HepG2 (cell line): Measurements from ENCODE around the gene CMIP. TPM values are rescaled to one million over a fixed set of nuclear protein-coding genes. Genes with fewer than 3 reads are reported as not detected.

Source experiments
- ATAC-seq: fragments of 200-7000 bp; cut with Tn5 transposase; 3 replicates; pipeline ENCODE4 v1.9.1; 2020; ENCODE audit warnings: mild to moderate bottlenecking, moderate library complexity
- BruUV-seq: library from RNA; stranded (reverse); fragments of 400-500 nt; replicated peaks from 2 replicates; lab custom pipeline; 2021; lab: Mats Ljungman, UMichigan
- CTCF ChIA-PET: fragments of 300-600 bp; formaldehyde crosslinking; extraction: SDS; loops from one replicate; lab custom pipeline; 2021; ENCODE audit warnings: low total read pairs, inconsistent platforms, low intra/inter-chr PET ratio; lab: Yijun Ruan, JAX
- POLR2A ChIA-PET: fragments of 350-600 bp; sonication (Branson Sonifier 250); formaldehyde crosslinking; loops from one replicate; lab custom pipeline; 2020; ENCODE audit warnings: antibody characterized with exemption, inconsistent platforms; lab: Yijun Ruan, JAX
- DNase-seq: peaks from one replicate; pipeline ENCODE4 v3.0.0-alpha.2; 2015; ENCODE audit warnings: low spot score
- FAIRE-seq: peaks from 3 replicates; lab custom pipeline; 2011; peaks lifted over from hg19 to GRCh38; lab: Jason Lieb, UNC
- H2AFZ ChIP-seq: one replicate; pipeline ENCODE4 v1.6.1; 2011; ENCODE audit warnings: low read length, inconsistent platforms
- H3K27ac ChIP-seq: fragments of 300-600 bp; 3 replicates; pipeline ENCODE4 v1.8.0; 2011; ENCODE audit warnings: mixed run types, mild to moderate bottlenecking, mixed read lengths, low read length, inconsistent platforms; ENCODE audit not compliant: insufficient read depth; ENCODE audit errors: extremely low read length
- H3K27me3 ChIP-seq, 2 experiments: fragments of 200-600 bp in 1 of 2; 2 replicates in 1 of 2; 3 replicates in 1 of 2; pipeline versions ENCODE4 v1.6.0 to v1.8.0; 2011; ENCODE audit warnings: low read length in 2 of 2, mild to moderate bottlenecking in 2 of 2, moderate library complexity in 2 of 2, inconsistent platforms in 1 of 2; ENCODE audit not compliant: insufficient read depth in 2 of 2, control insufficient read depth in 1 of 2
- H3K36me3 ChIP-seq, 2 experiments: fragments of 200-600 bp in 1 of 2; replicated peaks in 1 of 2; 2 replicates in 1 of 2; 3 replicates in 1 of 2; pipeline versions ENCODE4 v1.5.1 to v1.8.0; 2011; ENCODE audit warnings: low read length in 2 of 2, inconsistent platforms in 1 of 2; ENCODE audit not compliant: insufficient read depth in 2 of 2, control insufficient read depth in 1 of 2
- H3K4me1 ChIP-seq: 2 replicates; pipeline ENCODE4 v1.5.1; 2012; ENCODE audit warnings: low read length, inconsistent platforms; ENCODE audit not compliant: insufficient read depth
- H3K4me2 ChIP-seq: 2 replicates; pipeline ENCODE4 v1.6.0; 2011; ENCODE audit warnings: low read depth, low read length, inconsistent platforms
- H3K4me3 ChIP-seq, 3 experiments: fragments of 200-600 bp in 1 of 3; sonication (generic), shearing (Covaris generic) in 1 of 3; replicated peaks in 1 of 3; 2 replicates each; pipeline ENCODE4 v1.5.1; 2011 to 2016; ENCODE audit warnings: low read length in 3 of 3, inconsistent platforms in 2 of 3, low read depth in 2 of 3, mild to moderate bottlenecking in 2 of 3, control low read depth in 1 of 3, mixed read lengths in 1 of 3; ENCODE audit not compliant: insufficient read depth in 1 of 3
- H3K79me2 ChIP-seq: one replicate; pipeline ENCODE4 v1.6.1; 2011; ENCODE audit warnings: low read length, inconsistent platforms; ENCODE audit not compliant: insufficient read depth
- H3K9ac ChIP-seq: 2 replicates; pipeline ENCODE4 v1.6.0; 2011; ENCODE audit warnings: mild to moderate bottlenecking, low read depth, low read length, inconsistent platforms; ENCODE audit not compliant: insufficient read depth
- H3K9me3 ChIP-seq: 2 replicates; pipeline ENCODE4 v1.5.1; 2012; ENCODE audit warnings: mild to moderate bottlenecking, low read length
- H4K20me1 ChIP-seq: 2 replicates; pipeline ENCODE4 v1.6.0; 2011; ENCODE audit warnings: inconsistent platforms, mild to moderate bottlenecking, low read length, moderate library complexity; ENCODE audit not compliant: insufficient read depth
- ATF6 ChIP-seq: sonication (generic); formaldehyde crosslinking; conservative IDR thresholded peaks from 2 replicates; pipeline ENCODE4 v1.4.0; 2020; ENCODE audit warnings: missing genetic modification reagents
- FOSL1 ChIP-seq: sonication (generic); formaldehyde crosslinking; IDR thresholded peaks from 2 replicates; pipeline ENCODE4 v1.9.0; 2021; ENCODE audit warnings: missing genetic modification reagents, borderline replicate concordance
- SRSF4 ChIP-seq: fragments of 200-400 bp; formaldehyde crosslinking; IDR thresholded peaks from one replicate; pipeline ENCODE4 v1.6.1; 2018; ENCODE audit warnings: mild to moderate bottlenecking, low read depth, low read length, moderate library complexity; ENCODE audit not compliant: poor library complexity, severe bottlenecking
- ZNF432 ChIP-seq: sonication (generic); formaldehyde crosslinking; IDR thresholded peaks from 2 replicates; pipeline ENCODE4 v1.5.0; 2020; ENCODE audit warnings: missing genetic modification reagents, mild to moderate bottlenecking, borderline replicate concordance
- ZNF619 ChIP-seq: sonication (generic); formaldehyde crosslinking; IDR thresholded peaks from 2 replicates; pipeline ENCODE4 v1.4.0; 2020; ENCODE audit warnings: mild to moderate bottlenecking, missing genetic modification reagents
- WGBS: methylation state at CpG from one replicate; pipeline ENCODE4 v1.1.6; 2017; ENCODE audit warnings: low lambda C conversion rate; 5-methylcytosine and 5-hydroxymethylcytosine counted together
- in situ Hi-C: cut with HindIII; loops from 2 replicates; pipeline ENCODE4 v1.10.0; 2017; ENCODE audit warnings: low pct_unique_long_range_greater_than_20kb; ENCODE audit not compliant: extremely low pct_ligation_motif_present
- intact Hi-C: fragments of 100-400 bp; cut with micrococcal nuclease; formaldehyde crosslinking; loops from one replicate; pipeline ENCODE4 v1.10.0; 2022; ENCODE audit not compliant: unreplicated experiment
- polyA plus RNA-seq, 8 experiments: library from polyadenylated mRNA; depleted of rRNA in 3 of 8; stranded (reverse) in 7 of 8; unstranded in 1 of 8; fragments of >200 nt; fragmentation: Illumina TruSeq in 4 of 8; extraction: Trizol in 4 of 8; gene quantifications; 2 replicates each; pipeline versions ENCODE4 v1.2.1 to v1.2.3, GENCODE V29; 2011 to 2016; ENCODE audit warnings: low read depth in 4 of 8, missing spikeins in 1 of 8, mixed read lengths in 1 of 8; ENCODE audit not compliant: insufficient read depth in 1 of 8
- total RNA-seq, 5 experiments: library from RNA; depleted of rRNA; stranded (reverse); fragments of >200 nt; fragmentation: Illumina TruSeq; extraction: Trizol; gene quantifications; 2 replicates each; pipeline ENCODE4 v1.2.3, GENCODE V29; 2016; ENCODE audit warnings: low read depth in 1 of 5
- TF ChIP-seq, protein P1 (sequence below): sonication (generic); formaldehyde crosslinking; IDR thresholded peaks from 2 replicates; pipeline ENCODE4 v1.8.1; 2022; ENCODE audit warnings: mild to moderate bottlenecking, missing genetic modification reagents

The CMIP gene
- total and polyA plus RNA-seq, 2 of the 13 experiments (the other 11 are each of a cell fraction or from before 2014, with no cell fraction given) = 10.9 to 18.1 TPM

DNA sequence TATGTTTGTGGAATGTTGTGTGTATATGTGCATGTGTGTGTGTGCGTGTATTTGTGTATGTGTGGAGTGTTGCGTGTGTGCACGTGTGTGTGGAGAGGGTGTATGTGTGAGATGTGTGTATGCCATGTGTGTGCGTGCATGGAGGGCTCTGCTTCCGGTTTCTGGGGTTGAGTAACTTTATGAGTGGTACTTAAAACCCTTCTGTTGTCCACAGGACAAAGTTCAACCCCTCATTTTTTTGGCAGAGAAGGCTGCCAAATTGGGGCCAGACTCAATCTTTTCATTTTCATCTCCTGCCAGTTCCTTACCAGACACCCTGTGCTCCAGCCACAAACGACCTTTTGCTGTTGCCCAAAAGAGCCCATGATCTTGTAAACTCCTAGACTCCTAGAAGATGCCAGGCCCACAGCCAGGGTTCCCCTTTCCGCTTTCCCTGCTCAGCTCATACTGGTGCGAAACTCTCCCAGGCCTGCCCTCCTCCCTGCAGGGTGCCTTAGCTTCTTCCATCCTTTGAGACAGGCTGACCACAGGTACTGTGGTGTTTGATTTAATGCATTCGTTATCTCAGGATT is 100.2 kb downstream of the CMIP start (continued):
- TF ChIP-seq ATF6 (CRISPR knock-in tag) (no peak), ZNF619 (no peak), ZNF432 (CRISPR knock-in tag) (no peak), FOSL1 (CRISPR knock-in tag) (no peak)
- TF ChIP-seq, protein P1, sequence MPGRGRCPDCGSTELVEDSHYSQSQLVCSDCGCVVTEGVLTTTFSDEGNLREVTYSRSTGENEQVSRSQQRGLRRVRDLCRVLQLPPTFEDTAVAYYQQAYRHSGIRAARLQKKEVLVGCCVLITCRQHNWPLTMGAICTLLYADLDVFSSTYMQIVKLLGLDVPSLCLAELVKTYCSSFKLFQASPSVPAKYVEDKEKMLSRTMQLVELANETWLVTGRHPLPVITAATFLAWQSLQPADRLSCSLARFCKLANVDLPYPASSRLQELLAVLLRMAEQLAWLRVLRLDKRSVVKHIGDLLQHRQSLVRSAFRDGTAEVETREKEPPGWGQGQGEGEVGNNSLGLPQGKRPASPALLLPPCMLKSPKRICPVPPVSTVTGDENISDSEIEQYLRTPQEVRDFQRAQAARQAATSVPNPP (CRISPR knock-in tag) = no peak

DNA sequence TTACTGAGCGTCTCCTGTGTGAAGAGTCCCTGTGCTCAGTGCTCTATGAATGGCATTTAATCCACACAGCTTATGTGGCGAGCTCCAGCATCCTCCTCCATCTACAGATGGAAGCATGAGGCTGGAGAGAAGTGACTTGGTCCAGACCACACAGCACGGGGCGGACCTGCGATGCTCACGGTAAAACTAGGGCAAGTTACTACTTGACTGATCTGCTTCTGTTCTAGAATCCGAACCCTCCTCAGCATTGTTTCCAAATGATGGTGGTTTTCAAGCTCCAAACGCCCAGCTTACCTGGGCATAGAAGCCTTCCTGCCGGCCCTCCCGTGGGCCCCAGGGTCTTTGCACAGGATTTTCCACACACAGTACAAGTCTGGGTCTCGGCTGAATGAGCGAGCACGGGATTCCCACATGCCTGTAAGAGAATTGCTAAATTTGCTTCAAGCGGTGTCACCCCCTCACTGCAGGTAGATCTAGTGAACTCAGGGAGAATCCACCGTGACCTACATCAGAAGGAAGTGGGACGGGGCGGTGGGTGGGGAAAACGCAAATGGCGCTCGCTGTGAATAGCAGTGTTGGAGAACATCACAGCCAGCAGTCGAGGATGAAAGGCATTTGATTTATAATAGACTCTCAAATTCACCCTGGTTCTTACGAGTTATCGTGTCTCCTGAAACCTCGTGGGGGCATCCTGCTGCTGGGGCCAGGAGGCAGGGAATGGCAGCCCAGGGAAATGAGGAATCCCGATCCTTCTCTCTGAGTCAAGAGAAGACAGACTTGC is 101.1 kb downstream of the CMIP start:
- Histone ChIP-seq H3K79me2 (peaks cover 94% of the 10 kb centered on the region), H3K4me1 (peaks cover 100% of the 10 kb centered on the region), H2AFZ (no peak overlapping the region), H3K4me3 (no peak overlapping the region), H4K20me1 (peaks cover 38% of the 10 kb centered on the region; the same call in 1 of the 2 replicates), H3K27ac (no peak overlapping the region), H3K9ac (no peak overlapping the region), H3K27me3 (no peaks in the 10 kb centered on the region), H3K36me3 (peaks cover 1 to 9% of the 10 kb centered on the region in 2 experiments; a peak in 2 of 5 replicates), H3K4me2 (no peak overlapping the region), H3K9me3 (no peaks in the 10 kb centered on the region)
- intact Hi-C loops = no loop called here
- ATAC-seq = no peak
- ChIA-PET POLR2A (interaction anchor here (1.2 kb wide), 1 partner anchor 94 kb away, joined by 3 read pairs; no protein-coding TSS in a partner anchor), CTCF (no interaction called here)
- no peak for TF ChIP-seq SRSF4
- no peak for FAIRE-seq
- in situ Hi-C loops = no loop called here
- no TSS peak for BruUV-seq
- DNase-seq = no peak
- 94% methylated on average over 25 of the region's 25 CpGs for WGBS
